SJSA1 (cell line): ENCODE measurements around the gene DPY19L1. TPM values are rescaled to one million over a fixed set of nuclear protein-coding genes. Genes with fewer than 3 reads are reported as not detected.
"Not testable (repeated sequence)": the region's sequence is repeated elsewhere in the genome, so short reads cannot be mapped to it uniquely, and the experiment has no call there.

ENCODE experiments used
- DNase-seq, 2 experiments: peaks; one replicate each; pipeline ENCODE4 v3.0.0-alpha.2; 2015 to 2020; ENCODE audit warnings: low spot score in 2 of 2, low read depth in 1 of 2
- H3K27ac ChIP-seq: fragments of 250-450 bp; sonication (Bioruptor Pico); 2 replicates; pipeline ENCODE4 v1.5.1; 2020; ENCODE audit warnings: mild to moderate bottlenecking, moderate library complexity
- H3K27me3 ChIP-seq: fragments of 250-450 bp; sonication (Bioruptor Pico); replicated peaks from 2 replicates; pipeline ENCODE4 v1.5.1; 2020; ENCODE audit warnings: mild to moderate bottlenecking, moderate library complexity
- H3K36me3 ChIP-seq: fragments of 250-450 bp; sonication (Bioruptor Pico); 2 replicates; pipeline ENCODE4 v1.5.1; 2020; ENCODE audit warnings: mild to moderate bottlenecking
- H3K4me1 ChIP-seq: fragments of 250-450 bp; sonication (Bioruptor Pico); replicated peaks from 2 replicates; pipeline ENCODE4 v1.6.1; 2021; ENCODE audit warnings: mild to moderate bottlenecking
- H3K4me3 ChIP-seq: fragments of 250-450 bp; sonication (Bioruptor Pico); 2 replicates; pipeline ENCODE4 v1.5.1; 2020; ENCODE audit warnings: mild to moderate bottlenecking
- H3K9me3 ChIP-seq: fragments of 250-450 bp; sonication (Bioruptor Pico); replicated peaks from 2 replicates; pipeline ENCODE4 v1.5.1; 2020; ENCODE audit warnings: mild to moderate bottlenecking
- total RNA-seq: library from RNA; depleted of rRNA; stranded (reverse); fragments of >200 nt; shearing (Covaris generic); gene quantifications from 2 replicates; pipeline ENCODE4 v1.2.3, GENCODE V29; 2014; rRNA removed

DPY19L1 gene
- total RNA-seq, result 29.4 and 52.1 TPM in 2 replicates

- H3K4me1 ChIP-seq, result peaks cover 25% of the 10 kb centered on the region
- H3K27ac ChIP-seq, result peak within 1 kb of the TSS; percentile 73
- peak within 1 kb of the TSS; percentile 96 for H3K4me3 ChIP-seq
- H3K36me3 ChIP-seq, result peaks cover 3% of the 10 kb centered on the region; the same call in 1 of the 2 replicates
- H3K9me3 ChIP-seq, result no peaks in the 10 kb centered on the region
- DNase-seq, result no peak
- no peaks in the 10 kb centered on the region for H3K27me3 ChIP-seq
Observed at GRCh38 chr7:35037211-35037525, at the start of gene DPY19L1. TSS of gene DPY19L1 (minus strand) at chr7:35037485. CDS start at chr7:35037394, 91 bp downstream.

- not testable (repeated sequence) for H3K36me3 ChIP-seq, H3K27me3 ChIP-seq, DNase-seq, H3K9me3 ChIP-seq, H3K27ac ChIP-seq, H3K4me1 ChIP-seq, H3K4me3 ChIP-seq
Observed at GRCh38 chr7:35079517-35079916, 42.2 kb upstream of the DPY19L1 start.

- DNase-seq, H3K9me3 ChIP-seq, H3K4me3 ChIP-seq, H3K4me1 ChIP-seq, H3K36me3 ChIP-seq, H3K27ac ChIP-seq, H3K27me3 ChIP-seq: not testable (repeated sequence)
Observed at GRCh38 chr7:35074008-35074407, 36.7 kb upstream of the DPY19L1 start.

GRCh38 chr7:35072950-35073827 lies 35.9 kb upstream of the DPY19L1 start:
- peak in 1 of 2 experiments; percentile 22 for DNase-seq
- H3K4me3 ChIP-seq, H3K36me3 ChIP-seq, H3K9me3 ChIP-seq, H3K4me1 ChIP-seq, H3K27ac ChIP-seq, H3K27me3 ChIP-seq: not testable (repeated sequence)

- H3K4me1 ChIP-seq, H3K27ac ChIP-seq, H3K27me3 ChIP-seq, DNase-seq, H3K9me3 ChIP-seq, H3K4me3 ChIP-seq, H3K36me3 ChIP-seq: not testable (repeated sequence)
Observed at GRCh38 chr7:35069084-35069483, 31.8 kb upstream of the DPY19L1 start.

- H3K36me3 ChIP-seq, H3K27ac ChIP-seq, H3K9me3 ChIP-seq, H3K4me3 ChIP-seq, H3K4me1 ChIP-seq, H3K27me3 ChIP-seq, DNase-seq: not testable (repeated sequence)
Observed at GRCh38 chr7:35065382-35065781, 28.1 kb upstream of the DPY19L1 start.

GRCh38 chr7:35058571-35058970 lies 21.3 kb upstream of the DPY19L1 start:
- not testable (repeated sequence) for H3K4me1 ChIP-seq, H3K9me3 ChIP-seq, H3K4me3 ChIP-seq, H3K27me3 ChIP-seq, H3K36me3 ChIP-seq, H3K27ac ChIP-seq, DNase-seq

GRCh38 chr7:35057505-35058451 lies 20.5 kb upstream of the DPY19L1 start:
- H3K4me1 ChIP-seq, H3K27me3 ChIP-seq, H3K36me3 ChIP-seq, H3K4me3 ChIP-seq, DNase-seq, H3K27ac ChIP-seq, H3K9me3 ChIP-seq: not testable (repeated sequence)

- DNase-seq, H3K27ac ChIP-seq, H3K4me3 ChIP-seq: not testable (repeated sequence)
Observed at GRCh38 chr7:35055733-35056132, 18.4 kb upstream of the DPY19L1 start.

GRCh38 chr7:35053488-35054175 lies 16.3 kb upstream of the DPY19L1 start:
- not testable (repeated sequence) for H3K4me3 ChIP-seq, H3K27me3 ChIP-seq, H3K27ac ChIP-seq, H3K9me3 ChIP-seq, DNase-seq, H3K4me1 ChIP-seq, H3K36me3 ChIP-seq

More at GRCh38 chr7:35055733-35056132, 18.4 kb upstream of the DPY19L1 start:
- H3K27me3 ChIP-seq, H3K4me1 ChIP-seq, H3K9me3 ChIP-seq, H3K36me3 ChIP-seq: not testable (repeated sequence)

GRCh38 chr7:35048390-35048789 lies 11.1 kb upstream of the DPY19L1 start:
- H3K9me3 ChIP-seq, result not testable (repeated sequence)

GRCh38 chr7:35047912-35048305 lies 10.6 kb upstream of the DPY19L1 start:
- not testable (repeated sequence) for H3K36me3 ChIP-seq, DNase-seq, H3K9me3 ChIP-seq, H3K4me3 ChIP-seq, H3K4me1 ChIP-seq, H3K27ac ChIP-seq, H3K27me3 ChIP-seq

More at GRCh38 chr7:35048390-35048789, 11.1 kb upstream of the DPY19L1 start:
- H3K4me3 ChIP-seq, H3K27ac ChIP-seq, DNase-seq, H3K36me3 ChIP-seq, H3K4me1 ChIP-seq, H3K27me3 ChIP-seq: not testable (repeated sequence)

- not testable (repeated sequence) for H3K4me3 ChIP-seq, DNase-seq, H3K9me3 ChIP-seq, H3K4me1 ChIP-seq, H3K27me3 ChIP-seq, H3K36me3 ChIP-seq, H3K27ac ChIP-seq
Observed at GRCh38 chr7:35047263-35047911, 10.1 kb upstream of the DPY19L1 start.
